ENCODE data around the gene MLIP.

The MLIP gene

DNA sequence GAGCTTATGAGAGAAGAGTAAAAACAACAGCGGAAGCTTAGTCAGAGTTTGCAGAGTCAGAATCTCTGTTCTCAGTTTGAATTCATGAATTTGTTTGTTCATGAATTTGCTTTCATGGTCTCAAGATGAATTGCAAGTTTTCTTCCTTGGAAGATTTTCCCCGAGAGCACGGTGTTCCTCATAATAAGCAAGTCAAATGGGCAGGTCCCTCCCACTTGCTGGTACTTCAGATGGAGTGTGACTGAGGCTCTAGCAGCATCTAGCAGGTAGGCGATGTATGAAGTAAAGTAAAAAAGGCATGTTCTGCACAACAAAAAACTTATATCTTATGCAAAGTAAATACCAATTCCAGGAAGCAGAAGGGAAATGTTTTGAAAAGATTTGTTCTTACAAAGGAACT, 15.5 kb upstream of the MLIP start:
- no peak for DNase-seq (ENCODE audit: low read depth)

DNA sequence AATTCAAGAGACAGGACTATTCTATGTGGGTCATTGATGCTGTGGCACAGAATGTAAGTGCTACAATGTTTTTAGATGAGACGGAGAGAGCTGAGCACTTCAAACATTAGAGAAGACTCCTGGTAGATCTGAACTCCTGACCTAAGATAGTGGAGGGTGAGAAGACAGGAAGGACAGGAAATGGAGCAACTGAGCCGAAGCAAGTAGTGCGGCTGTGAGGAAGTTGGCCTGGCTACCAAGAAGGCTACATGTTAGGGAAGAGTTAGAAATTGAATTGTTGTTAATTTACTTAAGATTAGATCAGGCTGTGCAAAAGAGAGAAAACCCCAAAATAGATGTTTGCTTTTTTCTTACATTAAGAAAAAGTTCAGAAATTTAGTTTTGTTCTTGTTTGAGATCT, 14.4 kb upstream of the MLIP start:
- no peak for DNase-seq (ENCODE audit: low read depth)

DNA sequence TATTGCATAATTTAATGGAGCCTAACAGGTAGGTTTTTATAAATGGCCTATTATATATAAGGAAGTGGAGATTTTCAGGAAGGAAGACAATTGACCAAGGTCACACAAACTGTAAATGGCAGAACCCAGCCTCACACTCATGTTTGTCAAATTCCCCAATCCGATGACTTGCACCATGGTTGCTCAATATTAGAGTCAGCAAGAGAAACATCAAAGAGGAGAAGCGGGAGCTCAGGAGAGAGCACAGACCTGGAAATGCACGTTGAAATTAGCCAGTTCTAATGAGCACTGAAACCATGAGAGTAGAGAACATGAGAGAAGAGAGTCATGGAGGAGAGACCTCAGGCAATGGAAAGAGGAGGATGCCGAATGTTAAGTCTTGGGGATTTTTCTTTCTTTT, 13.5 kb upstream of the MLIP start:
- DNase-seq (ENCODE audit: low read depth), result no peak

DNA sequence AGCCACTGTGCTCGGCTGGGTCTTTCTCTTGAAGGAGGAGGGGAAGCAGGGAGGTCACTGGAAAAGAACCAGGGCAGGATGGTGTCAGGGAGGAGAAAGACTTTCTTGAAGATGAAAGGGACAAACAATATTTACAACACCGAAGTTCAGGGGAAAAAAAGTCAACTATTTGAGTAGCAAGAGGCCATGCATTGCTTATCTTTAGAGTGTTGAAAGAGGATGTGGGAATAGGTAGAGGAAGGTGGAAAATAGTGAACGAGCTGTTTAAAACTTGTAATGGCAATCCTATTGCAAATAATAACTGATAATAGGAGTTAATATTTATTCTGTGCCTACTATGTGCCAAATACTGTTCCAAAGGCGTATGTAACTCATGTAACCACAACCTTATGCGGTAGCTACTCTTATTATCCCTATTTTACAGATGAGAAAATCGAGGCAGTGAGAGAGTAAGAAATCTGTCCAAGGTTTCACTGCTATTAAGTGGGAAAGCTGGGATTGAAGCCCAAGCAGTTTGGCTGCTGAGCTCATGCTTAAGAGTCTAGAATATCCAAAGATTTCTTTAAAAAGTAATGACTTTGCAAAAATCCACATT, 12.7 kb upstream of the MLIP start:
- no peak for DNase-seq (ENCODE audit: low read depth)

DNA sequence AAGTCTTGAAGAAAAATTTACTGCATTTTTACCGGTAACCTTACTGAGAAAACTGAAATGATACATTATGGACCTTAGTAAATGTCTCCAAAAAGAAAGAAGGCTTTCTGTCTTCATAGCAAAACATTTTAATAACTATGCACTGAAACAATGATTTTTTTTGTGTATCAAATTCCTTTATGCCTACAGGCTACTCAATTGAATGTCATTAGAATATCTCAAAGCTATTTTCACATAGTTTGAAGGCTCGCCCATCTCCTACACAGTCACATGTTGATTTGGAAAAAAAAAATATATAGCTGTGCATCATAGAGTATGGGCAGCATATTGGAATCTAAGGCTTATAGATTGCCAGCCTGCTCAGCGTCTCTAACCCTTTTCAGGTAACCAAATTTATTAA, 12.0 kb upstream of the MLIP start:
- DNase-seq (ENCODE audit: low read depth), result no peak

DNA sequence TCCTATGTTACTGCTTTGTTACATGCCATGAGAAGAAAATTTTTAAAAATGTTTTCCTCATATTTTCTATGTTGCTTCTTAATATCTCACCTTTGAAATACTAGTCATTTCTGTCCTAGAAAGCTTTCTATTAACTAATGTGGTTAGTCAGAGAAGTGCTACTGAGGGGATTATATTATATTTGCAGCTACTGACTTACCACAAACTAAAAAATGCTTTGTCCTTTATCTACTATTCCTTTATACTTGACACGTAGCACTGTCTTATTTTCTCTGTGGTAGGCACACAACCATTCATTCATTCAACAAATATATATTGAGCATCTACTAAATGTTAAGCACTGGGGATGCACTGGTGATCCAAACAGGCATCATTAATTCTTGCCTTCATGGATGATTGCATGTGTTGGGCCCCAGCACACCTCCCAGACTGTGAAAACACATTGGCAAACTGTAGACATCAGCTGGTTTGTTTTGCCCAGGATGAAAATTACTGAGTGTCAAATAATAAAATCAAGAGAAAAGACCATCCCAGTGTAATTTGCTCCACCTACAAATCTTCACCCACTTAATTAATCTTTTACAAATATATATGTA, 10.7 kb upstream of the MLIP start:
- no peak for DNase-seq (ENCODE audit: low read depth)

DNA sequence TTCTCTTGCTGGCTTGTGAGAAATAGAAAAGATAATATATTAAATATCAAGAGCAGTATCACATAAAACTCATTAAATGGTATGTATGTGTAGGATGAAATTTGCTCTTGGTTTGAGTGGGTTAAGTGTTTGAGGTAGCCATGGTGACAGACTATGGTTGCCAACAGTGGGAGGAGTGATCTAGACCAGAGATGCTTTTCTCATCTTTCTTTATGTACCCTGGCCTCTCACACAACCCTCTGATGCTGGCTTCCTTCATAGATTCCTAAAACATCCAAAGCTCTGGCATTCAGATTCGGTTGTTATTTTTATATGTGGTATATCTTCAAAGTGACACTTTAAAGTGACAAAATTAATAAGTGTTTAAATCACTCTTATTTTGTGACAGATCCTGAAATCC, 9.0 kb upstream of the MLIP start:
- DNase-seq (ENCODE audit: low read depth), result no peak

DNA sequence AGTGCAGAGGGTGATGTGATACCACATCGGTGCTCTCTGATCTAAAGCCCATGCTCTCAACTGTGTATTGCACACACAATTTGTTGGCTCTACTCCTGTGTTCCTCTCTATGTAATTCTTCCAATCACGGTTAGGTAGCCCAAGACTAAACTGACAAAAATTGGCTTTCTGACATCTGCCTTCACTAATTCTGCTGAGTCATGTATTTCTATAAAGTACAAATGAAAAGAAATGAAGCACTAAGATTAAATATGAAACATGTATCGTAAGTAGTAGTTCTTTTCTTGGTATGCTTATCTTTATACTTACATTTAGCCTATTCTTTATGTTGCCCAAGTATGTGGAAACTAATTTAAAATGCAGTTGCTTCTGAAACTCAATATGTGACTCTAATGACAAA, 7.7 kb upstream of the MLIP start:
- DNase-seq (ENCODE audit: low read depth), result no peak

DNA sequence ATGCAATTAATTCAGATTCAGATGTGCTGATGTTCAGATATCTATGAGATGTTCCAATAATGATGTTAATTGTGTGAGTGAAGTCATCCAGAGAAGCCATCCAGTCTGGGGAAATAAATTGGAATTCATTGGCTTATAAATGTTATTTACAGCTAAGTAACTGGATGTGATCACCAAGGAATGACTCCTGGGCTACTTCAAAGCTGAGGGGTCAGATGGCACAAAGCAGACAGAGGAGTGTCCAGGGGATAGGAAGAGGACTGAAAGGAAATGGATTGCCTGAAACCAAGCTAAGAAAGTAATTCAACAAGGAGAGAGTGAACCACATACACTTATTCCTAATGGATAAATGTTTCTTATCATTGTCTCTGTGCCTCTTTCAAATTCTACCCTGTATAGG, 4.5 kb upstream of the MLIP start:
- DNase-seq (ENCODE audit: low read depth), result no peak

DNA sequence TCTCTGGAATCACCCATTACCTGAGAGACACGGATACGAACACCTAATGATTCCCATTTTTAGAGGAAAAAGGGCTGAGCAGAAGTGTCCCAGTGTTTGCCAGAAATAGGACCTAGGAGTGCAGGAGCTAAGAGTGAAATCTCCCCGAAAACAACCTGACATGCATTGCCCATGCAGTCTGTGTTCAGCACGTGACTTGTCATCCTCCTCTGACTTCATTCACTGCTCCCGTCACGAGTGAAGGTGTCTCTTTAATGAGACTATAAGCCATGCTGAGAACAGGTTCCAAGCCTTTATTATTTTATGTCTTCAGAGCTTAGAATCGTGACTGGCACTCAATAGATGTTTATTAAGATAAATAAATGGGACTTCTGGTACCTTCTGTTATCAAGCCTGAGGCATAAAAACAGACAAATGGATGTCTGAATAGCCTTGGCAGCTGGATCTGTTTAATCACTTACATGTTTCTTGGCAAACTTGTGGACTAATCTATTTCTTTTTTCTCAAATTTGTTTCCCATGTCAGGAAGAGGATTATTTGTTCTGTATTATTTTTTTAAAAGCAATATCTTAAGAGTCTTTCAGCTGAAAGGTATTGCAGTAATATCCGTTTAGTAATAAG, 3.7 kb upstream of the MLIP start:
- DNase-seq (ENCODE audit: low read depth), result no peak

DNA sequence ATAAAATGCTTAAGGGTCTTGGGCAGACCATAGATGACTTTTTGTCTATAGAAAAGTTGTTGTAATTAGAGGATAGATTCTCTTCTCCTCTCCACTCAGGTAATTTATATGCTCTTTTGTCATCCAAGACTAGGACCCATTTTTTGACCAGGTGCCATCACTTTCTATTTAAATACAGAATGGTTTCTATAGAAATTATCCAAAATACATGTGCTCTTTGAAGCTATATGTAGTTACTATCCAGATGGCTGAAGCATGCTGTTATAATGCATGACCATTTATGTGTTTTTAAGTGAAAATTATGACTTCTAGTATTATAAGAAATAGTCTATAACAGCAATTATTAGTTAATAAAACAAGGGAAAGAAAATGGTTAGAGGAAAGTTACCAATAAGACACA, 3.0 kb upstream of the MLIP start:
- no peak for DNase-seq (ENCODE audit: low read depth)

DNA sequence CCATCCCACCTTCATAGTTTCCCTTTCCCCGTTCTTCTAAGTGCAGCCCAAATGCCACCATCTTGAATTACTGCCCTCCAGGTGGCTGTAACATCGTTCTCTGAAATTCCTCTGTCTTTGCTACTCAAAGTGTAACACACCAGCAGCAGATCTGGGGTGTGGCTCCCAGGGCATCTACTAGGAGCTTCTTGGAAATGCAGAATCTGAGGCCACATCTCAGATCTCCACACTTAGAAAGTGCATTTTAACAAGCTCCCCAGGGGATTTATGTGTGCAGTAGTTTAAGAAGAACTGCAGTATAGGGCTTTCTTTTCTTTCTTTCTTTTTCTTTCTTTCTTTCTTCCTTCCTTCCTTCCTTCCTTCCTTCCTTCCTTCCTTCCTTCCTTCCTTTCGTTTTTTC, 1.7 kb upstream of the MLIP start:
- no peak for DNase-seq (ENCODE audit: low read depth)

DNA sequence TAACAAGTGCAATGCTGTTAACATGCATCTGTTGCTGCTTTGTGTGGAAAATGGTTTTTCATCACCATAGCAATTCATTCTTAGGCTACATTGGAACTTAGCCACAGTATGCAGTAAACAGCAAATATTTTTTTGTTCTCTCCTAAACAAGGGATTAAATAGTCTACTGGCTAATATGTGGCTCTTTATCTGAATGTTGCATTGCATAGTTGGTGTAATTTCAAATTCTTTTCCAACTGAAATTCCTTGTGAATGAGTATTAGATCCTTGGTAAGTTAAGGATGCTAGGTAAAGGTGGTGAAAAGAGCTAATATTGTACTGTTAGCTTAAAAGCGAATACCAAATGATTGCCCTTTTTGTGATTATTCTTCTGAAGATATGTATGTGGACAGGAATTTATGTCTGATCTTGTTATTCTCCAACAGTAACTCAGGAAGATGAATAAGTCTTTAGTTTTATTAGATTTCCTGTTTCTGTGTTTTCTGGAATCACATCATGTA, 958 bp downstream of the MLIP start:
- no peak for DNase-seq (ENCODE audit: low read depth)

DNA sequence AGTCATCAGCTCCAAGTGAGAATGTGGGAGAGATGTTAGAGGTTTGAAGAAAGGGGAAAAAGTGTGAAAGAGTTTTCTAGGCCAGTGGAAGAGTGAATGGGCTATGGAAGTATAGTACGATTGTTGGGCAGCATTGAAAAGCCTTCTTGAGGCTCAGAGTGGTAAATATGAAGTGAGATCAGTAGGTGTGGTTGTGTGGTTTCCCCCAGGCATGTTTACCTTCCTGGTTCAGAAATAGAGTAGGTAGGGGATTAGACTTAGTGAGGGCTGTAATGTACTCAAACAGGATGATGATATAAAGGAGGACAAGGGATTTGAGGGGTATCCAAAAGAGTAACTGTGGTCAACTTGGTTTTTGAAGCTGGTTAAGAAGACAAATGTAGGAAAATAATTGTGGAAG, 3.7 kb downstream of the MLIP start:
- no peak for DNase-seq (ENCODE audit: low read depth)

DNA sequence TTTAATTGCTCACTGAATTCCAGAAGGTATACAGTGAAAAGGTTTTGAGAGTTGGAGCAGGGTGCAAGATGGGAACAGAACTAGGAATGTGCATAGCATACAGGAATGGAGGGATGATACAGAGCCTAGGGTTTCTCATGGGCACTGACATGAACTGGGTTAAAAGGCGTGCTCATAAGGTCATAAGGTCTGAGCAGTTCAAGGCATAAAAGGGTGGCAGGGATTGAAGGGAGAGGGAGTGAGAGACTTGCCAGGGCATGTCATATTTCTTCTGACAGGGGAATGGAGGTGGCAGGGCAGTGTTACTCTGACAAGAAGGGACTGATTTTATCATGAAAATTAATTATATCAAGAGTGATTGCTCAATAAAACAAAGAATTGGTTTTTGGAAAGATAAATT, 4.7 kb downstream of the MLIP start:
- no peak for DNase-seq (ENCODE audit: low read depth)

DNA sequence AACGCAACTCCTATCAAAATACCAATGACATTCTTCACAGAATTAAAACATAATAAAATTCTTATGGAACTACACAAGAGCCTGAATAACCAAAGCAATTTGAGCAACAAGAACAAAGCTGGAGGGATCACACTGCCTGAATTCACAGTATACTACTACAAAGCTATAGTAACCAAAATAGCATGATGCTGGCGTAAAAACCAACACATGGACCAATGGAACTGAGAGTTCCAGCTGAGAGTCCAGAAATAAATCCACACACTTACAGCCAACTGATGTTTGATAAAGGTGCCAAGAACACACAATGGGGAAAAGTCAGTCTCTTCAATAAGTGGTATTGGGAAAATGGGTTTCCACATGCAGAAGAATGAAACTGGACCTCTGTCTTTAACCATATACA, 6.9 kb downstream of the MLIP start:
- no peak for DNase-seq (ENCODE audit: low read depth)

DNA sequence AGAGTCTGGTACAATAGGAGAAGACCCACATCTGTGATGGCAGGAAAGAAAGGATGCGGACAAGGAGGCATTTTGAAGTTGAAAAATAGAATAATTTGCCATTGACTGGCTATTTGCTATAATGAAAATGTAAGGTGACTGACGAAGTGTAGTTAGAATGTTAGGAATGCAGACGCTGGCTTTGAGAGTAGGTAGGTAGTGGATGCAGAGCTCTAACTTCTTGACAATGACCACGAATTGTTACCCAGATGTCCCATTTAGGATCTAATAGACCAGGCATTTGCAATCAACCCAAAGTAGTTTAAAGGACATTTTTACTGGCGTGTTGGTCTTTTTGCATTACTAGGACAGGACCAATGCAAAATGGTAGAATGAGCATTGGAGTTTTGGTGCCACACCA, 14.2 kb downstream of the MLIP start:
- no peak for DNase-seq (ENCODE audit: low read depth)

DNA sequence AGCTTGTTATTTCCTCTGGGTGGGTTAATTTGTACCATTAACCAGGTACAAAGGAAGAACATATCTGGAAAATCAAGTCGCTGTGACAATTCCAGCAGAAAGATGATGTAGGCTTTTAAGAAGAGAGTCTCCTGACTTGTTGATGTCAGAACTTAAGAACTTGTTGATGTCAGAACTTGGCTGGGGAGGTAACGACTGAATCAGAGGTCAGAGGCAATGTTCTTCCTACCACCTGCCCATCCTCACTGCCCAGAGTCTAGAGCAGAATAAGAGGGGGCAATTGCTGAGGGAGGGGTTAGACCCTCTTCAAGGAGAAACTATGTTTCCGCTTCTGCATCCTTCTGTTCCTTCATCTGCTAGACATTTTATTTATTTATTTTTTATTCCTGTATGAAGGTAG, 18.9 kb downstream of the MLIP start:
- no peak for DNase-seq (ENCODE audit: low read depth)

DNA sequence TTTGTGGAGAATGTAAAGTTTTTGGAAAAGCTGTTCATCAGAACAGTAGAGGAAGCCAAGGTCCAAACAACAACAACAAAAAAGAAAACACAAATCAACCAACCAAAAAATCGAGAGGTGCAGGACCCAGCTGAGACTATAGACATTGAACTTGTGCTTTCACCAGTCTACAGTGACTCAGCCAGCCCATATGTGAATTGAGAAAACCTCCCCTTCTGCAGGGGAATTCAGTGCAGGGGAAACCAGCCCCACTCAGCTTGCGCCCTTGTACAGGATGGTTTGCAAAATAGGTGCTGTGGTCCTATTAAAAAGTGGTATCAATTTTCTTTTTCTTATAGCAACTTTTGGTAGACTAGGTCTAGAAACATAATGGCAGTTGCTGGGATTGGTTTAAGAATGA, 21.3 kb downstream of the MLIP start:
- DNase-seq (ENCODE audit: low read depth), result no peak

DNA sequence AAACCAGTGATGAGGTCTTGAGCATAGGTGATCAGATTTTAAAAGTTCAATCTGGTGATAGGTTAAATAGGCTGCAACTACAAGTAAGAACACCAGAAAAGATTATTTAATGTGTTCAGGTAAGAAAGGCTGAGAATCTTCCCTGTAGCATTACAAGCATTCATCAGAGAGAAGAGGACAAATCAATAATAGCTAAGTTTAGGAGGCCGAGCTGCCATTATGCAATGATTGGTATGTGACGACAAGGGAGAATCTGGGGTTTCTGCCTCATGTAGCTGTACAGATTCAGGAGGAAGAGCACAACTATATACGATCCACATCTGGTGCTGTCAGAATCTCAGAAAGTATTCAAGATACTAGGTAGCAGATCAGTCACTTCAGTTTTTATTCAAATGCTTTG, 21.9 kb downstream of the MLIP start:
- no peak for DNase-seq (ENCODE audit: low read depth)

DNA sequence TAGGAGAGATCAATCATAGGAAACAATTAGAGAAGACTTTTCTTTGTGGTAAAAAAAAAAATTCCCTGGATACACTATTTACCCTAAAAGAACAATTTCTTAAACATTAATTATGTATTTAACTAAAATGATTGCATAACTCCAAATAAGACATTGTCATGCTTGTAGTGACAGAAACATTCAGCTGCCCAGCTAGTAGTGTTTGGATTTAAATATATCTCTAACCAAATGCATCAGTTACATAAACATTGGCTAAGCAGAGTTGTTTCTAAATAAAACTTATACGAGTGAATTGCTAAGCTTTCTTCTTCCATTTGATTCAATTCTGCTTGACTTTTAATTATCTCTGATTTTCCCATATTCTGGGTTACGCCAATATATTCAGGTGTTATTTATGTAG, 23.7 kb downstream of the MLIP start:
- no peak for DNase-seq (ENCODE audit: low read depth)

DNA sequence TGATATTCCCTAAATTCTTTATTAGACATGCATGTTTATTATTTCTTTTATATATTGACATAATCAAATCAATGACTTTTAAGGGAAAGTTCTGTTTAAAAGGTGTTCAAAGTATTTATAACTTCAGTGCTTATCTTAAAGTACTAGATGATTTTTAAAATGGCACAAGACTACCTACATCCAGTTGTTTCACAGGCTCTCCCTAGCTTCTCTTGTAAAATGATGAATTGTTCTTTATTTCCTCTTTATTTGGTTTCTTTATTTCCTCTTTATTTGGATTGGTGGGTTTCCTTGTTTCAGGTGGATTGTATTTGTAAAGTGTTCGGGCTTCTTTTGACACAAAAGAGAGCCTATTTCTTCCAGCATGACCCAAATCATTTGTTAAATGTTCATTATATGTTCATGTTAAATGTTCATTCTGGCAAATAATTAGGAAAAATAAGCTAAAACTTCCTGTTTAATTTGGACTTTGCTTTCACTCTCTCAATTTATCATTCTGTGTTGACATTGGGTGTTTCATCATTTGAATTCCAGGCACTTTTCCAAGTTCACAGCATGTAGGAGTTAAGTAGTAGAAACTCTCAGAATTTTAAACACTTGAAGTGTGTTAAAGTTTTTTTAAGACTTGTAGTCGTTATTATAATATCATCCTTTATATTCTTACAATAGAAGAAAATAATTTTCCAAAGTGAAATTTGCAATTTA, 24.6 kb downstream of the MLIP start:
- DNase-seq (ENCODE audit: low read depth), result no peak

DNA sequence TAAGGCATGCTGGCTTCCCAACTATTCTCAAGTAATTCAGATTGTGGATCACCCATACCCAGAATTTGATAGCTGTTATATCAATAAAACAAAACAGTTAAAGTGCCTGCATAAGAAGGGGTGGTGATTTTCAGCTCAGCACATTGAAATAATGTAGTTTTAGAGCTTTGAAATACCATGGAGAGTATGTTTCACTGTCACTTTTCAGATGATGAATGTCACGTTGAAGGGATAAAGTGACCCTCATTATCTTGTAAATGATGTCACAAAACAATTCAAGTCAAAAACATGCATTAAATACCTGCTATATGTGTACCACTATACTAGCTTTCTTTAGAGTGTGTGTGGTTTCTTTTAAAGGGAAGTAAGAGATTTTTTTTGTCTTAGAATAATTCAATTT, 27.6 kb downstream of the MLIP start:
- DNase-seq (ENCODE audit: low read depth), result no peak

All from activated T-cell treated with anti-CD3 and anti-CD28 coated beads for 24 hours (primary cell).